ENCODE measurements around the gene FBXL13.
"Not testable (repeated sequence)": the region's sequence is repeated elsewhere in the genome, so short reads cannot be mapped to it uniquely, and the experiment has no call there.

- not testable (repeated sequence) for TF ChIP-seq CTCF, POLR2A (IDR thresholded peaks at IDR 0.05)
These were observed 17.7 kb upstream of the FBXL13 start for GRCh38 chr7:103092321-103092720.
